Skin of body (tissue), 2 donors: ENCODE data around the gene B3GNT9. TPM values are rescaled to one million over a fixed set of nuclear protein-coding genes. Genes with fewer than 3 reads are reported as not detected.

Experiments
- DNase-seq: peaks from one replicate; lab custom pipeline; 2025; lab: John Stamatoyannopoulos, UW
- total RNA-seq: library from RNA; depleted of rRNA; stranded (reverse); fragments of >200 nt; gene quantifications from one replicate; pipeline ENCODE4 v1.2.3, GENCODE V29; 2014

The B3GNT9 gene
- total RNA-seq, 1 donor from 2014 or later, result 14.8 TPM

GRCh38 chr16:67115639-67116038 is 35.2 kb downstream of the B3GNT9 start:
- no peak for DNase-seq

GRCh38 chr16:67114793-67115192 is 36.0 kb downstream of the B3GNT9 start:
- DNase-seq, result no peak

GRCh38 chr16:67112591-67113399 is 38.0 kb downstream of the B3GNT9 start:
- no peak for DNase-seq

GRCh38 chr16:67111951-67112444 is 38.8 kb downstream of the B3GNT9 start:
- no peak for DNase-seq

- peak; percentile 88 for DNase-seq
These were observed 41.2 kb downstream of the B3GNT9 start, which contains the start of gene PHAF1 for GRCh38 chr16:67109407-67110135. TSS of gene PHAF1 (plus strand) at chr16:67109941. CDS start at chr16:67110176, 235 bp downstream.

- DNase-seq, result no peak
These were observed 41.8 kb downstream of the B3GNT9 start for GRCh38 chr16:67108931-67109406.

- no peak for DNase-seq
These were observed 42.3 kb downstream of the B3GNT9 start for GRCh38 chr16:67108489-67108888.

GRCh38 chr16:67105881-67106280 is 44.9 kb downstream of the B3GNT9 start:
- peak; percentile 19 for DNase-seq

- DNase-seq, result no peak
These were observed 45.6 kb downstream of the B3GNT9 start for GRCh38 chr16:67105246-67105645.

- DNase-seq, result no peak
These were observed 46.0 kb downstream of the B3GNT9 start for GRCh38 chr16:67104845-67105244.

- no peak for DNase-seq
These were observed 46.7 kb downstream of the B3GNT9 start for GRCh38 chr16:67104061-67104460.

GRCh38 chr16:67101311-67102082 is 49.3 kb downstream of the B3GNT9 start:
- DNase-seq, result no peak

GRCh38 chr16:67100569-67101310 is 50.1 kb downstream of the B3GNT9 start:
- no peak for DNase-seq

- DNase-seq, result no peak
These were observed 52.2 kb downstream of the B3GNT9 start for GRCh38 chr16:67098599-67098998.

Other genes starting within 250 kb of the B3GNT9 start
- not detected for gene CDH16, start 232.1 kb downstream of the B3GNT9 start, total RNA-seq
- 2.8 TPM for gene RRAD, start 225.5 kb downstream of the B3GNT9 start, total RNA-seq
- gene CIAO2B, start 216.6 kb downstream of the B3GNT9 start, total RNA-seq, result 39.0 TPM
- gene CES2, start 215.5 kb downstream of the B3GNT9 start, total RNA-seq, result 18.7 TPM
- gene CES3, start 189.7 kb downstream of the B3GNT9 start, total RNA-seq, result not detected
- 7.9 TPM for gene CES4A, start 162.4 kb downstream of the B3GNT9 start, total RNA-seq
- gene CBFB, start 121.8 kb downstream of the B3GNT9 start, total RNA-seq, result 51.0 TPM
- gene PHAF1, start 41.1 kb downstream of the B3GNT9 start, total RNA-seq, result 21.2 TPM
- gene TRADD, start 8.9 kb upstream of the B3GNT9 start, total RNA-seq, result 5.8 TPM
- gene FBXL8, start 9.0 kb upstream of the B3GNT9 start, total RNA-seq, result 4.5 TPM
- gene HSF4, start 13.7 kb upstream of the B3GNT9 start, total RNA-seq, result 14.3 TPM
- gene NOL3, start 19.5 kb upstream of the B3GNT9 start, total RNA-seq, result 14.3 TPM
- gene MATCAP1, start 33.0 kb upstream of the B3GNT9 start, total RNA-seq, result 13.9 TPM
- gene EXOC3L1, start 39.1 kb upstream of the B3GNT9 start, total RNA-seq, result 1.7 TPM
- 23.5 TPM for gene E2F4, start 41.2 kb upstream of the B3GNT9 start, total RNA-seq
- gene ELMO3, start 48.1 kb upstream of the B3GNT9 start, total RNA-seq, result 4.0 TPM
- gene TMEM208, start 76.1 kb upstream of the B3GNT9 start, total RNA-seq, result 22.0 TPM
- gene FHOD1, start 96.5 kb upstream of the B3GNT9 start, total RNA-seq, result 8.0 TPM
- 0.79 TPM for gene SLC9A5, start 98.0 kb upstream of the B3GNT9 start, total RNA-seq
- 16.1 TPM for gene PLEKHG4, start 128.5 kb upstream of the B3GNT9 start, total RNA-seq
- 0.20 TPM for gene KCTD19, start 175.7 kb upstream of the B3GNT9 start, total RNA-seq
- gene LRRC36, start 175.8 kb upstream of the B3GNT9 start, total RNA-seq, result 0.20 TPM
- 22.6 TPM for gene TPPP3, start 242.5 kb upstream of the B3GNT9 start, total RNA-seq